GM08714 (cell line): ENCODE data around the gene EPS8L1.
"Not testable (repeated sequence)": the region's sequence is repeated elsewhere in the genome, so short reads cannot be mapped to it uniquely, and the experiment has no call there.

Experiments used
- H3K4me3 ChIP-seq: fragments of 200-500 bp; sonication (Bioruptor generic); 2 replicates; pipeline ENCODE4 v1.5.1; 2014; ENCODE audit warnings: mild to moderate bottlenecking, low read length, inconsistent platforms
- ZNF274 ChIP-seq: IDR thresholded peaks from 2 replicates; pipeline ENCODE4 v1.6.1; 2012; ENCODE audit warnings: mild to moderate bottlenecking, low read depth, low read length

The EPS8L1 gene

DNA sequence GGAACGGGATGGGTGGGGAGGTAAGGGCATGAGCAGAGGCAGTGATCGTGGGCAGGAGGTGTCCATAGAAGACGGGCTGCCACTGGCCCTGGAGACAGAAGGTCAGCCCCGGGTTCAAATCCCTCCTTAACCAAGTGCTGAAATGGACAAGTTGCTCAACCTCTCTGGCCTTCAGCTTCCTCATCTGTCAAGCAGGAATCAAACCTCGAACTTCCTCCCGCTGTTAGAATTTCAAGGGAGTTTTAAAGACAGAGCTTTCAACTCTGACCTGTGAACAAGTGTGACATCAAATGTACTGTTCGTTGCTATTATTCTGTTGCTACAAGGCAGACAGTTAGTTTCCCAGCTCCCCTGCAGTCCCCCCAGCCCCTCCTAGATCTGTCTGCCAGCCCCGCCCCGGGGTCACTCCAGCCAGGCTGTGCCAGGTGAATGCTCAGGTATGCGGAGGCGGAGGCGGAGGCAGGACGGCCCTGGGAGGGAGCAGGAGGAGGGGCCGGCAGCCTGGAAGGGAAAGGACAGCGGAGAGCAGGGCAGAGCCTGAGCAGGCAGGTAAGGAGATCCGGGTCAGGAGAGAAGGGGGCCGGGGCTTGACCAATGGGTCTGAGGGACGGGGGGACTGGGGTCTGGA lies at the start of gene EPS8L1:
Gene EPS8L1, plus strand, starts transcription at position 499 of the 628 bp plus-strand sequence. CDS start 576 bp downstream, outside the sequence.
- no peak within 1 kb of the TSS for H3K4me3 ChIP-seq
- TF ChIP-seq ZNF274: no peak

DNA sequence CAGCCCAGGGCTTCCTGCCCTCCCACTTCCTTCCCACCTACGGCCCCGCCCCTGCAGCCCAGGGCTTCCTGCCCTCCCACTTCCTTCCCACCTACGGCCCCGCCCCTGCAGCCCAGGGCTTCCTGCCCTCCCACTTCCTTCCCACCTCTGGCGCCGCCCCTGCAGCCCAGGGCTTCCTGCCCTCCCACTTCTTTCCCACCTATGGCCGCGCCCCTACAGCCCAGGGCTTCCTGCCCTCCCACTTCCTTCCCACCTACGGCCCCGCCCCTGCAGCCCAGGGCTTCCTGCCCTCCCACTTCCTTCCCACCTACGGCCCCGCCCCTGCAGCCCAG lies 48.6 kb upstream of the EPS8L1 start:
- not testable (repeated sequence) for H3K4me3 ChIP-seq

DNA sequence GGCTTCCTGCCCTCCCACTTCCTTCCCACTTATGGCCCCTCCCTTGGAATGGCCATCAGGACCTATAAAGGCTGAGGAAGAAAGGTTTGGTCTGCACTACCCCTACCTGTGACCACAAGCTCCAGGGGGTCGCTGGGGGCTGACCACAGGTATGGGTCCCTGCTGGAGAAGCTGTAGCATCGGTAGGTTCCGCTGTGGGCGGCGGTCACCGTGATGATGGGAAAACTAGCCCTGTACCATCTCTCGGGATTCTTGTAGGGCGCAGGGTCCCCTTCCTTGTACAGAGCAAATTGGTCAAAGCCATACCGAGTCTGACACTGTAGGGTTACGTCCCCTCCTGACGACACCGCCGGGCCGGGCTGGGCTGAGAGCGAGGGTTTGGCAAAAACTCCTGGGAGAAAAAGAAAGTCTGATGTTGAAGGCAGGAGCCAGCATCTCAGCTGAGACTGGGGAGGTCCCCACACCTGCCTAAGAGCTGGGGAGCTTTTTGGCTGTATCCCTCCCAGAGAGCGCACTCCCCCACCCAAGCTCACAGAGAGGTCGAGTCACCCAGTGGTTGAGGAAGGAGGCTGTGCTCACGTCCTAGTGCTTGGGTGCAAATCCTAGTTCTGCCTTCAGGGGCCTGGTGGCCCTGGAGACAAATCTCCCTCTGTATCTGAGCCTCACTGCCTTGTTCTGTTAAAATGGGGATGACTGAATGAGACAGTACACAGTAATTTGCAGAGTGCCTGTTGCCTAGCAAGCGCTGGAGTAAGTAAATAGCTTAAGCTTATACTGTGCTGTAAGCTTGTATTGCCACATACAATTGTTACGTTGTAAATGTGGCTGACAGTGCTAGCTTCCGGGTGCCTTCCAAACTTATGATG lies 48.0 kb upstream of the EPS8L1 start:
- H3K4me3 ChIP-seq: no peak overlapping the region
- TF ChIP-seq ZNF274: no peak

DNA sequence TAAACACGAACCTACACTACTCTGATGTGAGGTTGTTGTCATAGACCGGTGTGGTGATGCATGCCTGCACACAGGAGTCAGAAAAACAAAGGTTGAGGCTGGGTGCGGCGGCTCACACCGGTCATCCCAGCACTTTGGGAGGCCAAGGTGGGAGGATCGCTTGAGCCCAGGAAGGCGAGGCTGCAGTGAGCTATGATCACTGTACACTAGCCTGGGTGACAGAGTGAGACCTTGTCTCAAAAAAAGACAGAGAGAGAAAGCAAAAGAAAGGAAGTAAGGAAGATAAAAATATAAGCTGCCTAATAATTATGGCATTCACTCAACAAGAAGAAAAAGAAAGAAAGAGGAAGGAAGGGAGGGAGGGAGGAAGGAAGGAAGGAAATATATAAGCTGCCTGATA lies 46.9 kb upstream of the EPS8L1 start:
- H3K4me3 ChIP-seq: no peak overlapping the region
- TF ChIP-seq ZNF274: no peak

DNA sequence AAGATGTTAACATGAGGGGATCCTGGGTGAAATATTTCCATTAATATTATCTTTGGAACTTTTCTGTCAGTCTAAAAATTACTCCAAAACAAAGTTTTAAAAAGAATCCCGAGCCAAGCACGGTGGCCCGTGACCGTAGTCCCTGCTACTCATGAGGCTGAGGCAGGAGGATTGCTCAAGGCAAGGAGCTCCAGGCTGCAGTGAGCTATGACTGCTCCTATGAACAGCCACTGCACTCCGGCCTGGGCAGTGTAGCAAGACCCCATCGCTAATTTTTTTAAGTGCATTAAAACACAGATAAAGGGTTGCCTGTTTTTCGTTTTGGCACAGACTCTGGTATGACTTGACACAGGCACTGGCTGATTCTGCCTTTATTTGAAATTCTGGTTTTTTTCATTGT lies 44.5 kb upstream of the EPS8L1 start:
- no peak overlapping the region for H3K4me3 ChIP-seq
- no peak for TF ChIP-seq ZNF274

DNA sequence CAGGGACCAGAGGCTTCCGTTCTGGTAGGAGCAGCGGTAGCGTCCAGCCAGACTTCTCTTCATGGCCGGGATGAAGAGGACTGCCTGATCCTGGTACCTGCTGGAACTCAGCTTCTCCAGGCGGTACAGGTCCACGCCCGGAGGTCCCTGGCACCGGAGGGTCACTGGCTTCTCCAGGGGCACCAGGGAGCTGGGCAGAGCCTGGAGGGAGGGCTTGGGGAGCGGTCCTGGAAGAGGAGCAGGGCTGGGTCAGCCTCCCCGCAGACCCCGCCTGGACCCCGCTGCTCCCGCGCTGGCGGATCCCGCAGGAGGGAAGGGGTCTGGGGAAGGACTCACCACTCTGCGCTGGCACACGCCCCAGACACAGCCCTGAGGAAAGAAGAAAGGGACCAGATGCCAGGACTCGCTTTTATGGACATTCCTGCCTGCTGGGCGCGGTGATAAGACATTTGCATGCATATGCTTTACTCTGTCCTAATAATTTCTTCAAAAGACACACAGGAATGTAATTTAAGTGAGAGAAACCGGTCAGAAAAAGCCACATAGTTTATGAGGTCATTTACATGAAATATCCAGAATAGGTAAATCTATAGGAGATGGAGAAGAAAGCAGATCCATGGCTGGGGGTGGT lies 43.4 kb upstream of the EPS8L1 start:
- no peak for TF ChIP-seq ZNF274
- no peak overlapping the region for H3K4me3 ChIP-seq

DNA sequence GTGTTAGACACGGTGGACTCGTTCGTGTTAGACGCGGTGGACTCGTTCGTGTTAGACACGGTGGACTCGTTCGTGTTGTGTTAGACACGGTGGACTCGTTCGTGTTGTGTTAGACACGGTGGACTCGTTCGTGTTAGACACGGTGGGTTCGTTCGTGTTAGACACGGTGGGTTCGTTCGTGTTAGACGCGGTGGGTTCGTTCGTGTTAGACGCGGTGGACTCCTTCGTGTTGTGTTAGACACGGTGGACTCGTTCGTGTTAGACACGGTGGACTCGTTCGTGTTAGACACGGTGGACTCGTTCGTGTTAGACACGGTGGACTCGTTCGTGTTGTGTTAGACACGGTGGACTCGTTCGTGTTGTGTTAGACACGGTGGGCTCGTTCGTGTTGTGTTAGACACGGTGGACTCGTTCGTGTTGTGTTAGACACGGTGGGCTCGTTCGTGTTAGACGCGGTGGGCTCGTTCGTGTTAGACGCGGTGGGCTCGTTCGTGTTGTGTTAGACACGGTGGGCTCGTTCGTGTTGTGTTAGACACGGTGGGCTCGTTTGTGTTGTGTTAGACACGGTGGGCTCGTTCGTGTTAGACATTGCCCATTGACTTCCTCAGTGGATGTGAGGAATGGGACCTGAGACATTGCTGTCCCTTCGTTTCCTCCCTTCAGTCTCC lies 42.6 kb upstream of the EPS8L1 start:
- not testable (repeated sequence) for H3K4me3 ChIP-seq

DNA sequence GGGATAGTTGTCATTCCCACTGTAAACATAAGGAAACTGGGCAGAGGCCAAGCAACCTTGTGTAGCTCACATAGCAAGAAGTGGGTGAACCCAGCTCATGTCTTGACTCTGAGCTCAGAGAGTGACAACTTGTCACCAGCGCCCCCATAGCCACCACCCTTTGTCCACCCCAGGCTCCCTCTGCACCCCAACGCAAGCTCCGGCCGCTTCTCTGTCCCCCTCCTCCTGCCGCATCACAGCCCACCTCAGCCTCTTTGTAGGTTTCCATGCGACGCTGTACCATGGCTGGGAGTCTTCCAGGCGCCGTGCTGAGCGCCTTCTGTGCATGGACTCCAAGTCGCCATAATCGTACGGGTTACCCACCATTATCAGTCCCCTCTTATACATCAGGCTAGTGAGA lies 40.9 kb upstream of the EPS8L1 start:
- TF ChIP-seq ZNF274: no peak
- H3K4me3 ChIP-seq: no peak overlapping the region

DNA sequence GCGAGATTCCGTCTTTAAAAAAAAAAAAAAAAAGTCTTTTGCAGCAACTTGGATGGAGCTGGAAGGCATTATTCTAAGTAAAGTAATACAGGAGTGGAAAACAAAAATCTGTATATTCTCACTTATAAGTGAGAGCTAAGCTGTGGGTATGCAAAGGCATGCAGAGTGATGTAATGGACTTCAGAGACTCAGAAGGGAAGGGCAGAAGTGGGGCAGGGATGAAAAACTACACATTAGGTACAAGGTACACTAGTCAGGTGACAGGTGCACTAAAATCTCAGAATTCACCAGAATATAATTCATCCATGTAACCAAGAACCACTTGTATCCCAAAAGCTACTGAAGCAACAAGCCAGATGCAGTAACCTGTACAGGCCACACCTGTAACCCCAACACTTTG lies 39.6 kb upstream of the EPS8L1 start:
- TF ChIP-seq ZNF274: no peak

DNA sequence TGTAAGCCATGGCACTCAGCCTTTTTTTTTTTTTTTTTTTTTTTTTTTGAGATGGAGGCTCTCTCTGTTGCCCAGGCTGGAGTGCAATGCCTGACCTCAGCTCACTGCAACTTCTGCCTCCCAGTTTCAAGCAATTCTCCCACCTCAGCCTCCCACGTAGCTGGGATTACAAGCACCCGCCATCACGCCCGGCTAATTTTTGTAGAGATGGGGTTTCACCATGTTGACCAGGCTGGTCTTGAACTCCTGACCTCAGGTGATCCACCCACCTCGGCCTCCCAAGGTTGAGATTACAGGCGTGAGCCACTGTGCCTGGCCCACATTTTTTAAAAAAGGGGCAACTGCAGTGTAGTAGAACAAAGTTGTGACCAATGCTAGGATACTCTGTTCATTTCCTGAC lies 38.1 kb upstream of the EPS8L1 start:
- H3K4me3 ChIP-seq: not testable (repeated sequence)

More for the DNA sequence above, 39.6 kb upstream of the EPS8L1 start:
- no peak overlapping the region for H3K4me3 ChIP-seq

DNA sequence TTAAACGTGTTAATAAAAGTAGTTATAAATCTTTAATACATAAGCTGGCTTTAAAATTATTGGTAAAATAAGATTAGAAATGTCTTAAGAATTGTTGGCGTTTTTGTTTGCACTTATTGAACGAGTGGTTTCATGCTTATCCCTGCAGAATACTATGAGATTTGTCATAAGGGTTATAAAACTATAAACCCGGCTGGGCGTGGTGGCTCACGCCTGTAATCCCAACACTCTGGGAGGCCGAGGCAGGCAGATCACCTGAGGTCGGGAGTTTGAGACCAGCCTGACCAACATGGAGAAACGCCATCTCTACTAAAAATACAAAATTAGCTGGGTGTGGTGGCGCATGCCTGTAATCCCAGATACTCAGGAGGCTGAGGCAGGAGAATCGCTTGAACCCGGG lies 35.0 kb upstream of the EPS8L1 start:
- not testable (repeated sequence) for H3K4me3 ChIP-seq

DNA sequence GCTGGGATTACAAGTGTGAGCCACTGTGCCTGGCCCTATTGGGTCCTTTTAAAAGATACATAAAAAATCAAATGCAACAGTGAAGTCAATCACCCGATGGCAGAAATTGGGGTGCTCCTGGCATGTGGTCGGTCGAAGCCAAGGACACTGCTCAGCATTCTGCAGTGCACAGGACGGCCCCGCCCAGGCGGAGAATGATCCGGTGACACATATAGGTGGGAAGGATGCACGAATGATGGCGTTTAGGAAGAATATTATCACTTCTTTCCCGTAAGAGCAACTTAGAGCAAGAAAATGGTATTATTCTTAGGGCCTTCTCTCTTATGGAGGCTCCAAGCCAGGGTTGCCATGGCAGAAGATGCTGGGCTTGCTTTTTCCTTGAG lies 34.4 kb upstream of the EPS8L1 start:
- TF ChIP-seq ZNF274: no peak
- H3K4me3 ChIP-seq: no peak overlapping the region

DNA sequence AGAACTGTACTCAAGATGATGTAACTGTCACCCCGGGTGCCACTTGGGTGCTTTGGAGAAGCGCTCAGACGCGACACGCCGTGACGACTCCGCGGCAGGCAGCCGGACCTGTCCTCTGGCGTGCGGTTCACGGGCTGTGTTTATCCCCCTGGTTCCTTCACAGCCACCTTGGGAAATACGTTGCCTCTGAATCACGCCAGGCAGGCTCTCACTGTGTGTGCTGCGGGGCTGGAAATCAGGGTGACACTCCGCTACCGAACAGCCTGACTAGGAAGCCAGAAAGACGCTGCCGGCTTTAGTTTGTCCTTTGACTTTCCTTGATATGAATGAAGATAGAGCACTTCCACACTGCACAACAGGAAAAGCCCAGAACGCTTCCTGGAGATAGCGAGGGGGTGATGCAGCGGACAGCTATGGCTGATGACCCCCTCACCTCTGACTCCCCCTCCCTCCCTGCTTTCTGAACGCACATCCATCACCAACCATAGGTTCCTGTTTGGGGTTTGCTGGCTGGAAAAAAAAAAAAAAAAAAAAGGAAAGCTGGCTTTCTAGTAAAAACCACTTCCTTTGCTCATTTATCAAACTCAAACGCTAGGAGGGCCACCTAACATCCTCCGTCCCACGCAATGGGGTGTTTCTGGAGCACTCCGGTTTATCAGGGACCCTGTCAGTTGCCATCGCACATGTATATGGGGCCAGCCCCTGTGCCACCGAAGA lies 33.9 kb upstream of the EPS8L1 start:
- H3K4me3 ChIP-seq: no peak overlapping the region
- no peak for TF ChIP-seq ZNF274

DNA sequence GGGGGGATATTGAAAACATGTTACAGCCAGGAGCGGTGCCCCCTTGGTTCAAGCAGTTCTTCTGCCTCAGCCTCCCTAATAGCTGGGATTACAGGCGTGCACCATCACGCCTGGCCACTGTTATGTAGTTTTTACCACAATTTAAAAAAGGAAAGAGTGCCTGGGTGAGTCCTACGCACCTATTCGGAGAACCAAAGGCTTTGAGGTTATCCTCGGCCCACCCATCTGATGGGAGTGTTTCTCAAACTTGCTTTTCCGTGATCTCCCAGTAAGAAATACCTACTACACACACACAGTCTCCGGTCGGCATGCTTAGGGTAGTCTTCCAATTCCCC lies 33.4 kb upstream of the EPS8L1 start:
- H3K4me3 ChIP-seq: no peak overlapping the region
- no peak for TF ChIP-seq ZNF274
